GM12873 (cell line): ENCODE measurements around the gene KCNH4.

Experiments used
- CTCF ChIP-seq: IDR thresholded peaks from 2 replicates; pipeline ENCODE4 v1.5.1; 2012; ENCODE audit warnings: low read depth, mild to moderate bottlenecking, moderate library complexity, low read length, control low read depth; ENCODE audit not compliant: insufficient read depth; ENCODE audit errors: missing control alignments

Gene KCNH4

GRCh38 chr17:42177684-42178083 lies 3.3 kb downstream of the KCNH4 start:
- no peak for TF ChIP-seq CTCF

- no peak for TF ChIP-seq CTCF
These were observed 6.7 kb downstream of the KCNH4 start for GRCh38 chr17:42174126-42174783.

DNA sequence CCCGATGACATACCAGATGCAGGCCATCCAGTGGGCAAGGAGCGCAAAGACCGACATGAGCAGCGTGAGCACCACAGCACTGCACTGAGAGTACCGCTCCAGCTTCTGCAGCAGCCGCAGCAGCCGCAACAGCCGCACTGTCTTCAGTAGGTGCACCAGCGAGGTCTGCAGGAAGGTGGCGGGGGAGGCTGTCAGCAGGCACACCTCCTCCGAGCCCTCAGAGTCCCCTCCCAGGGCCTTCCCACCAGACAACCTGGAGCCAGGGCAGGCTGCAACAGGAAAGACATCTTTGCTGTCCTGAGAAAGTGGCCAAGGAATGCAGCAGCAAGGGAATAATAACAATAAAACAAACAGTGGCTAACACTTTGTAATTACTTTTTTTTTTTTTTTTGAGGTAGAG lies 9.1 kb downstream of the KCNH4 start:
- TF ChIP-seq CTCF: no peak

GRCh38 chr17:42169351-42169750 lies 11.6 kb downstream of the KCNH4 start:
- no peak for TF ChIP-seq CTCF

GRCh38 chr17:42167807-42168206 lies 13.1 kb downstream of the KCNH4 start:
- TF ChIP-seq CTCF: no peak

- no peak for TF ChIP-seq CTCF
These were observed 14.7 kb downstream of the KCNH4 start for GRCh38 chr17:42166196-42166763.

DNA sequence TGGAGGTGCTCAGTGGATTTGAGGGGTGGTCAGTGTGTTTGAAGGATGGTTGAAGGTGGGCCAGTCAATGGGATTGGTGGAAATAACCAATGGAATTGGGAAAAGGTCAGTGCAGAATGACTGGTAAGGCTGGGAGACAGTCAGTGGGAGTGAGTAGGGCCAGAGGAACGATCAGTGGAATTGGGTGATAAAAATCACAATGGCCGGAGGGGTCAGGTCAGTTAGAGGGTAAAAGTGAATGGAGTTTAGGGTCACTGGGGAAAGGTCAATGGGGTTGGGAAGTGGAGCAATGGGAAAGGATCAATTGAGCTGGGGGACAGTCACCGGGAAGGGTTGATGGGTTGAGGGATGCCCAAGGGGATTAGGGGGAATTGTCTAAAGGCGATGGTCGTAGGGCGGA lies 15.2 kb downstream of the KCNH4 start:
- no peak for TF ChIP-seq CTCF
